NCI-H1417 (cell line): ENCODE measurements around the gene ZNF597.

Experiments used
- DNase-seq, 3 experiments: peaks; one replicate each; lab custom pipeline; 2025; lab: John Stamatoyannopoulos, UW

ZNF597 gene

GRCh38 chr16:3454631-3455147 is 11.4 kb upstream of the ZNF597 start:
- no peak for DNase-seq

DNA sequence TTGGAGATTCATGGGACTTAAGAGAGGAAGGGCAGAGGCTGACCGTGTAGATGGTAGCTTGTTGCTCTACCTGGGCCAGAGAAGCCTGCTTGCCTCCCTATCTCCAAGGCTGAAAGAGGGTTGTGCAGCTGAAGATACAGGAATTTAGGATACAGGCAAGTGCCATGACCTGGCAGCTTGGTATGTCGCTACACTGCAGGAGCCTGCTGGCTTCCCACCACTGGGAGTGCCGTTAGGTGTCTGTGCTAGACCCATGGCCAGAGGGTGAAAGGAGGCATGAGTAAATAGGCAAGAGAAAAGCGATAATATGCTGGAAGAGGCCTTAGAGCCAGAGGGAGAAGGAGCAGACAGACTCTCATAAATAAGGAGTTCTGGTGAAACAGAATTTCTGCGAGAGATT is 10.8 kb upstream of the ZNF597 start:
- DNase-seq, result no peak

DNA sequence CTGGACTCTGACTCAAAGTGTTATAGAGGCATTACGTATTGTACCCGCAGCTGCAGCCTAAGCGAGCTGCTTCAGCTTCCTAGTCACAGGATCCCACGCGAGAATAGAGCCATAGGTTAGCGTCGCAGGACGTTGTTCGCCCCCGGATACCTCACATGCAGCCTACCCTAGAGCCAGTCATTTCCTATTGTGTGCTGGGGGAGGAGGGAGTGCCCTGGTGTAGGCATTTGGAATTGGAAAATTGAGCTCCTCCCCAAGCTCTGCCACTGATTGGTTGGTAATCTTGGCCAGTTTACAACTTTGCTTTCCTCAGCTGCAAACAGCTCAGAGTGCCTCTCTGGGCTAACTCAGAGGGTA is 706 bp upstream of the ZNF597 start:
- peak in 1 of 3 experiments; percentile 47 for DNase-seq

GRCh38 chr16:3439637-3440036 is 3.7 kb downstream of the ZNF597 start:
- DNase-seq, result no peak

- DNase-seq, result no peak
Observed at GRCh38 chr16:3434373-3434772, 8.9 kb downstream of the ZNF597 start.

GRCh38 chr16:3431779-3432219 is 11.5 kb downstream of the ZNF597 start:
- DNase-seq, result no peak

DNA sequence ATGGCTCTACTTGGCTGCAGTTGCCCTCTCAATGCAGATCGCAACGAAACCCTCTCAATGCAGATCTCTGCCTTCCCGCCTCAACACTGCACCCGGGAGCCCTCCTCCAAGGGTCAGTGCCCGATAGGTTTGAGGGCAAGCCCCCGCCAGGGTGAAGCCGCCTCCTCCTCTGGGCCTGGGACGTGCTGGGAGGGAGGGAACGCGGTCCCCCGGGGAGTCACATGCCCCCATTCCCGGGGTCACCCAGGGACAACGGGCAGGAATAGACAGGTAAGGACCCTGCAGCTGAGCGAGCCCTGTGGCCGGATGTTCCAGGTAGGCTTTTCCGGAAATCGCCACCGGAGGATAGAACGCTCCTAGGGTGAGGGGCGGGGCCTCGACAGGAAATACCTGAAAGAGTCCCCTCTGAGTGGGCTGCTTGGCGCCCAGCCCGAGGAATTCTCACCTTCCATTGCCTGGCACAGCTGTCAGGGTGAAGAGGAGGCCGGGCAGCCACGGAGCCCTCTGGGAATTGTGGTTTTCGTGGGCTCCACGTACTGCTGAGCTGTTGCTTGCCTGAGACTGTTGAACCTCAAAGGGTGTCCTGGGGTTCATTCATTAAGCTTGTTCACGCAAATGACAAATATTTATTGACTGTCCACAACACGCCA is 29.4 kb downstream of the ZNF597 start:
- DNase-seq, result no peak

GRCh38 chr16:3408561-3409197 is 34.6 kb downstream of the ZNF597 start:
- no peak for DNase-seq

DNA sequence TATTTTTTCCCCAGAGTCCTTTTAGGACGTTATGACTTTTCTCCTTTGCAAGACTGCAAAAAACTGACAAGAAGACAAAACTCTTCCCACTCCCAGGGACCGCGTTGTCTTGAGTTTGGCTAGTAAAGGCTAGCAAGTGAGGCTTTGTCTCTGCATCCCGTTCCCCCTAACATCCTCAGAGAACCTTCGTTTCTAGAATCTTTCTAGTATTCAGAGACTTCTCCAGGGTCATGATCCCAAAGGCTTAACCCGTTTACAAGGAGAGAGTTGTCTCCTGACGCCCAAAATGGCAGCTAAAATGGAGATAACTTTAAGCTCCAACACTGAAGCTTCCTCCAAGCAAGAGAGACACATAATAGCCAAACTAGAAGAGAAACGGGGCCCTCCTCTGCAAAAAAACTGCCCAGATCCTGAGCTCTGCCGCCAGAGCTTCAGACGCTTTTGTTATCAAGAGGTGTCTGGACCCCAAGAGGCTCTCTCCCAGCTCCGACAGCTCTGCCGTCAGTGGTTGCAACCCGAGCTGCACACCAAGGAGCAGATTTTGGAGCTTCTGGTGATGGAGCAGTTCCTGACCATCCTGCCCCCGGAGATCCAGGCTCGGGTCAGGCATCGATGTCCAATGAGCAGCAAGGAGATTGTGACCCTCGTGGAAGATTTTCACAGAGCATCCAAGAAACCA is 41.4 kb downstream of the ZNF597 start:
- peak; percentile 23 to 52 (median 28) for DNase-seq

GRCh38 chr16:3400779-3401688 is 42.3 kb downstream of the ZNF597 start, which contains the start of the genes ZNF174 and ZSCAN32:
TSS of gene ZNF174 (plus strand) at chr16:3401215. CDS start at chr16:3402005, 790 bp downstream.
TSS of gene ZSCAN32 (minus strand) at chr16:3401004. CDS start at chr16:3397557, 3,447 bp downstream.
- peak; percentile 98 to 100 (median 99) for DNase-seq

DNA sequence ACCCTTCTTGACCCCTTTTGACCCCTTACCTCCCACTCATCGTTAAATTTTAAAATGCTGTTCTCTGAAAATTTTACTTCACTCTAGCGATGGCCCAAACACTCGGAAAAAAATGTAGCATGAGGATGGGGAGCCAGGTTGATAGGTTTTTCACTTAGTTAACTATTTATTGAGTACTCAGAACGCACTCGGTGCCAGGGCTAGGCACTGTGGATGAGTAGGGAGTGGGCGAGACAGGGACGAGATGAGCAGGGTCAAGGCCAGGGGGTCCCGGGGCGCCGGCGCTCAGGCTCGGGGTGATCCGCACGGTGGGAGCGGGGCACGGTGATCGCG is 42.9 kb downstream of the ZNF597 start:
- no peak for DNase-seq

DNA sequence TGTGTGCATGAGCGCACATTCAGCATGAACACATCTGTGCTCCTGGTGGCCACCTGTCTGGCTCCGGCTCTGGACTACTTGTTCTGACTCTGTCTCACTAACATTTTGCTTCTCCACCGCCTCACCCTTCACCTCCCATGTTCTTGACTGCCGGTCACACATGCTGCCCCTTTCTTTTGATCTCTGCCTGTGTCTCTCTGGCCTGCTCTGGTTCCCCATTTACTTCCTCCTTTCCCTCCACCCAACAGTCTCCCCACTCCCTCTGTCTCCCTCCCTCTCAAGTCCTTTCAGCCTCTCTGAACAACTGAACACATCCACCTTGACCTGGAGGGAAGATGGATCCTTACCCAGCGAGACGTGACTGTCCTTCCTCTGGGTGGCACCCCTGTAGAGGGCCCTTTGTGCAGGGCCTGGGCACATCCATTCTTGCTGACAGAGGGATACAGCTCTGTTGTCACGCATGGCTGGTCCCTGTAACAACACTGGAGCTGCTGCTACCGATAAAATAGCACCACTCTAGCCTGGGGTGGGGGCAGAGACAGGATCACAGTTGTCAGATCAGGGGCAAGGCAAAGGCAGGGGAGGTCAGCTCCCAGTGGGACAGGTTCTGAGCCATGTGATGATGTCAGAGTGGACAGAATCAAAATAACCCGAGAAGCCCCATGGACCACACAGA is 53.5 kb downstream of the ZNF597 start:
- DNase-seq, result no peak

GRCh38 chr16:3388325-3388724 is 55.0 kb downstream of the ZNF597 start:
- no peak for DNase-seq

DNA sequence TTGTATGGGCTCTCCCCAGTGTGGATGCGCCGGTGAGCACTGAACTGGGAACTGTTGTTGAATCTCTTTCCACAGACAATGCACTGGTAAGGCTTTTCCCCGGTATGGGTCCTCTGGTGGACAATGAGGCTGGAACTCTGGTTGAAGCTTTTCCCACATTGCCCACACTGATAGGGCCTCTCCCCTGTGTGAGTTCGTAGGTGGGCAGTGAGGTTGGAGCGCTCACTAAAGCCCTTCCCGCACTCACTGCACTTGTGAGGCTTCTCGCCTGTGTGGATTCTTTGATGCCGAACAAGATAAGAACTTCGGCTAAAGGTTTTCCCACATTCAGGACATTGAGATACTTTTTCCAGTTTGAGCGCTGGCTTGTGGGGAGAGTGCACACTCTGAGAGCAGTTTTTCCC is 60.3 kb downstream of the ZNF597 start:
- no peak for DNase-seq
